ENCODE measurements around the gene CYP2W1.

CYP2W1 gene

DNA sequence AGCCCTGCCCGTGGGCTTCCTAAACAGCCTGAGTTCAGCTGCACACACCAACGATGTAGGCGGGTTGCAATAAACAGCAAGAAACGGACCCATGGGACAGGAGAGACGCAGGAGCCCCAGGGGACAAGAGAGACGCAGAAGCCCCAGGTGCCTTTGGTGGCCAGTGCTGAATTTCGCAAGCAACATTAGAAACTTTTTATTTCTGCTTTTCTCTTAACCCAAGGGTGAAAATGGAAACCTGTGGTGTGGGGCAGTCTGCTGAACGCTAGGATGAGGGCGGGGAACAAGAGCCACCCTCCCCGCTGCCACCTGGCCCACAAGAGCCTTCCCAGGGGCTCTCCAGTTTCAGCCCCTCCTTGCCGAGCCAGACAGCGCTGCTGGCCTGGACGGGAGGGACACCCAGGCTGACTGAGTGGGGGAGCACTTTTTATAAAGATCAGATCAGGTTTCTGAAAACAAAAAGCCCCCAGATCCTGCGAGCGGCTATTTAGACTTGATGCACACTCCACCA, 41.4 kb downstream of the CYP2W1 start:
- TF ChIP-seq Cebpa-rat (IDR thresholded peaks at IDR 0.05), result peak; percentile 95
- Histone ChIP-seq H3K36me3 (peaks cover 28% of the 10 kb centered on the region), H4K20me1 (peaks cover 81% of the 10 kb centered on the region), H3K4me1 (peaks cover 98% of the 10 kb centered on the region), H3K9ac (peak overlapping the region; percentile 54; the same call in 1 of the 2 replicates), H3K4me2 (peak overlapping the region; percentile 91), H3K4me3 (peak overlapping the region; percentile 31; the same call in 1 of the 2 replicates), H3K27me3 (peaks cover 40% of the 10 kb centered on the region; the same call in 1 of the 2 replicates), H3K27ac (peak overlapping the region; percentile 82), H3K9me3 (peaks cover 20% of the 10 kb centered on the region)

DNA sequence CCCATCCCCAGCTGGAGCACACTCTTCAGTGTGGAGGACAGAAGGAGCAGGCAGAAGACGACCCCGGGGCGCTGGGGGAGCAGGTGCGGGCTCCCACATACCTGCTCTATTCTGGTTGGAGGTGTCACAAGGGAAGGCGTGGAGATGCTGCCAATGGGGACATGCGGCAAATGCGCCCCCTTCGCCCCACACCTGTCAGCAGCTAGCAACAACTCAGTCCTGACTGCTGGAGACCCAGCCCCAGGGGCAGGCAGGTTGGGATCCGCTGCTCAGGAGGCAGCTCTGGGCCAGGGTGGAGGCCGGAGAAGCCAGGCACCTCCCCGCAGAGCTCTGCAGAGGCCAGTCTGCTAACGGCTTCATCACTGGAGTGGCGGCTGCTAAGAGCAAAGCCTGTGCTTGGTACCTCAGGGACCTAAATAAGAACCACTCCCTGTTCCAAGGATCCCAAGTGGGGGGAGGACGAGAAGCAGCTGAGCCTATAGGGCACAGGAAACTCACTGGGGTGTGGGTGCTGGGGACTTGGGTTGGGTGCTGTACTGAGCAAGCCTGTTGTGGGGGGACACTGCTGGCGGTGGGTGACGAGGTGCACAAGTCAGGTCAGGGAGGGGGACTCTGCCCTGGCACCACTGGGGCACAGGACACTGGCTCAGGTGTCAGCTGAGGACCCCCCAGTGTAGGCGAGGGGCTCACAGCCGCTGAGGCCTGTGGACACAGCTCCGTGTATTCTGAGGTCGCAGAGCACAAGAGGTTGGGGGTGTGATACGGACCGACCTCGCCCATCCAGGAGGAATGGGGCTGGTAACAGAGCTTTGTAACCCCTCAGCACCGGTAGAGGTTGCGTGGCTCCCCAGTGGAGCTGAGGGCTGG, 42.1 kb downstream of the CYP2W1 start:
- TF ChIP-seq Cebpa-rat (IDR thresholded peaks at IDR 0.05), result no peak
- H3K4me1 ChIP-seq, result peaks cover 98% of the 10 kb centered on the region

DNA sequence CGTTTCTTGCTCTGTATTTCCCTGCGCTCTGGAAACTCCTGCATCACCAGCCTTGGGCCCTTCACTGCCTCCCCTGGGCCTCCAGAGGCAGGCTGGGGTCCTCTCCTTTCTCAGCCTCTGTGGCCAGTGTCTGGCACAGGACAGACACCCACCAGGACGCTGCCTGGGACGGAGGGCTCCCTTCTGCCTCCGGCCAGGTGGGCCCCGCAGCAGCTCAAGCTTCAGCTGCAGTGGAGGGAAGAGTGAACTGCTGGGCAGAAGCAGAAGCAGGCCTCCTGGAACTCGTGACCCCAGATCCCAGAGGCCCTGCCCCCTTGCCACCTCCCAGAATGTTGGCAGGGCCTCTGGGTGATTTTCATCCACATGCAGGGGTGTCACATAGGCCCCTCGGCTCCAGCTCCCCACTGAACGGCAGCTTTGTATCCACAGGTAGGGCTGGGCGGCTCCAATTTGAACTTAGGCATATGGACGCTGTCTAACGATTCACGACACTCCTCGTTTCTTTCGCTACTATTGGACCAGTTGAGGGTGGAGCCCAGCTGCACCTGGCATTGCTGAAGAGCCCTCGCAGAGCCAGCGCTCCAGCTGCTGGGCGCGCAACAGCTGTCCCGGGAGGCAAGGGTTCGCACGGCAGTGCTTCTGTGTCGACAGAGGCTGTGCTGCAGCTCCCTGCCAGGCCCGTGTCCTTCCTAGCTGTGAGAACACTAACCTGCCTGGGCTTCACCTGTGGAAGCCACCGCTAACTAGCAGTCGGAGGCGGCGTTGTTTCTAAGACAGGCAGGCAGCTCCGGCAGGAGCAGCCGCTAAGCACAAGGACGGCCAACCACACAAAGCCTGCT, 43.0 kb downstream of the CYP2W1 start:
- Histone ChIP-seq H3K9me3 (peaks cover 10% of the 10 kb centered on the region), H3K27ac (peak overlapping the region; percentile 82), H3K9ac (peak overlapping the region; percentile 35; the same call in 1 of the 2 replicates), H3K27me3 (peaks cover 49% of the 10 kb centered on the region; the same call in 1 of the 2 replicates), H3K36me3 (peaks cover 12% of the 10 kb centered on the region), H3K4me3 (peak overlapping the region; percentile 73; the same call in 1 of the 2 replicates), H4K20me1 (peaks cover 76% of the 10 kb centered on the region), H3K4me1 (peaks cover 99% of the 10 kb centered on the region), H3K4me2 (peak overlapping the region; percentile 91)
- TF ChIP-seq Cebpa-rat (IDR thresholded peaks at IDR 0.05), result no peak

More for the DNA sequence above, 42.1 kb downstream of the CYP2W1 start:
- peaks cover 21% of the 10 kb centered on the region for H3K36me3 ChIP-seq
- H3K27me3 ChIP-seq, result peaks cover 47% of the 10 kb centered on the region; the same call in 1 of the 2 replicates
- H4K20me1 ChIP-seq, result peaks cover 79% of the 10 kb centered on the region
- peak overlapping the region; percentile 35; the same call in 1 of the 2 replicates for H3K9ac ChIP-seq
- peak overlapping the region; percentile 14; the same call in 1 of the 2 replicates for H3K4me3 ChIP-seq
- peaks cover 17% of the 10 kb centered on the region for H3K9me3 ChIP-seq
- peak overlapping the region; percentile 82 for H3K27ac ChIP-seq
- H3K4me2 ChIP-seq, result peak overlapping the region; percentile 91

DNA sequence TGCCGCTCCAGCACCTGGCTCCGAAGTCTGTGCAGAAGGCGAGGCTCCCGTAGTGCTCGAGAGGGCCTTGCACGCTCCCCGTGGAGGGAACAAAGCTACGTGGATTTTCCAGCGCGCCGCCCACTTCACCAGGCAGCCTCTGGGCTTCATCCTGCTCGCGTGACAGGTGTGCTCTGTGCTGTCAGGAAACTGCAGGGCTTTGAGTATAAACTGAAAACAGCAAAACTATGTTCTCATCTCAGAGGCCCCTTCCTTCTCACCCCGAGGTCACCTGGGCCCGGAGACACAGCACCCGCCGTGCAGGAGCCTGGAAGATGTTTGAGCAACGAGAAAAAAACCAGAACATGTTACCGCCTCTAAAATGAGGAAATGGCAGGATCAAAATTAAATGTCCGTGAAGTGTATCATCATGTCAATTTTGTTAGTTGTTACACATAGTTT, 43.8 kb downstream of the CYP2W1 start:
- peaks cover 94% of the 10 kb centered on the region for H3K4me1 ChIP-seq
- H4K20me1 ChIP-seq, result peaks cover 71% of the 10 kb centered on the region
- no peak overlapping the region for H3K27ac ChIP-seq
- no peak for TF ChIP-seq Cebpa-rat (IDR thresholded peaks at IDR 0.05)
- no peak overlapping the region for H3K9ac ChIP-seq
- peaks cover 49% of the 10 kb centered on the region; the same call in 1 of the 2 replicates for H3K27me3 ChIP-seq
- peak overlapping the region; percentile 91 for H3K4me2 ChIP-seq
- peaks cover 2% of the 10 kb centered on the region; the same call in 1 of the 2 replicates for H3K9me3 ChIP-seq
- H3K36me3 ChIP-seq, result peaks cover 5% of the 10 kb centered on the region
- H3K4me3 ChIP-seq, result peak overlapping the region; percentile 73

DNA sequence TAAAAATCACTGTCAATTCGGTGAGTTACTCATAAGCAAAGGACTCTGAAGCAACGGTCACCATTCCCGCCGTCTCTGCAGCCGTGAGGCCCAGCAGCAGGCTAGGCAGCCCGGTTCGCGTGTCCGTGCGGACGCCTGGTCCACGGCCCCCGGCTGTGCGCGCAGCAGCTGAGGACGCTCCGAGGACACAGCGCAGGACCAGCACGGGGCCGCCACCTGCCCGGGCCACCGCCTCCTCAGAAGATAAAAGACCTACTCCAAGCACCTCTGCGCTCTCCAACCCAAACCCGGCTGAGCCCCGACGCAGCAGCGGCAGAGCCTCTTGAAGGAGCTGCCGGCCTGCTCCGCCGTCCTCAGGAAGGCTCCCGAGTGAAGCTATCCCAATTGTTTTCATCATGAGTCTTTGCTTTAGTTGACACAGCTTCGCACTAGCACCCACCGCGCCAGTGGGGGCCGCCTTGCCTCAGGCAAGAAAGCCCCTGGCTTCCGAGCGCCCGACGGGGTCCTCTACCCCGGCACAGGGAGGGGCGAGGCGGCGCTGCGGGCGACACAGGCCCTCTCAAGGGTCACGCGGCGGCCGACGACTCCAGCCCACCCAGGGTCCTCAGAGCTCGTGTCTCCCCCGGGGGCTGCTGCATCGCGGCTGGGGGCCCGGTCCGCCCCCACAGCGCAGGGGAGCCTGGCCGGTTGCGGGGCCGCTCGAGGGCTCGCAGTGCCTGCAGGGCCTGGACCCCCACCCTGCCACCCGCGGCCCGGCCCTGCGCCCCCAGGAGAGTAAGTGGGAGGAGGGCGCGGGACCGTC, 44.5 kb downstream of the CYP2W1 start:
- no peak for TF ChIP-seq Cebpa-rat (IDR thresholded peaks at IDR 0.05)
- H3K4me2 ChIP-seq, result peak overlapping the region; percentile 91
- H3K4me3 ChIP-seq, result peak overlapping the region; percentile 73
- no peaks in the 10 kb centered on the region for H3K9me3 ChIP-seq
- no peaks in the 10 kb centered on the region for H3K36me3 ChIP-seq
- H4K20me1 ChIP-seq, result peaks cover 69% of the 10 kb centered on the region
- H3K9ac ChIP-seq, result peak overlapping the region; percentile 76
- peaks cover 49% of the 10 kb centered on the region; the same call in 1 of the 2 replicates for H3K27me3 ChIP-seq
- peak overlapping the region; percentile 76; the same call in 1 of the 2 replicates for H3K27ac ChIP-seq
- H3K4me1 ChIP-seq, result peaks cover 87% of the 10 kb centered on the region

DNA sequence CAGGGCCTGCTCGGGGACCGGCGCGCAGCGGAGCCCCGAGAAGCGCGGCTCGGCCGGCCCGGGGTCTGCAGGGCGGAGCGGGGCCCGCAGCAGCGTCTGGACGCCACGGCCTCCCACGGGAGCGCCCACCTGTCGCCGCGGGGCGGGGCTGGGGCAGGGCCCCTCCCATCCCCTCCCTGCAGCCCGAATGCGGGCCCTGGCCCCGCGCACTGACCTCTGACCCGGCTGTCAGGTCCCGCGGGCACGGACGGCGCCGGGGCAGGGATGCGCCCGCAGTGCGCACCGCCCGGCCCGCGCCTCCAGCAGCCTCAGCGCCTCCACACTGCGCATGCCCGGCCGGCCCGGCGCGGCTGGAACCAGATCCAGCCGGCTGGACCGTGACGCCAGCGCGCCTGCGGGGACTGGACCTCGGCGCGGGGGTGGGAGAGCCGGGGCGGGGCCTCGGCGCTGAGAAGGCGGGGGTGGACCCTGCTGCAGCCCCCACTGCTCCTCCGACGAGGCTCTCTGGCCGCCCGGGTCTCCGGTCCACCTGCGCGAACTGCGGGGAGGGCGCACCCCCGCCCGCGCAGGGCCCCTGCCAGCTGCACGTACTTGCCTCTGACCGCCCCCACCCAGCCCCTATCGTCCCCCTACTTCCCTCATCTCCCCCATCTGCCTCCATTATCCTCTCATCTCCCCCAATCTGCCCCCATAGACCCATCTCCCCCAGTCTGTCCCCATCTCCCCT, 45.2 kb downstream of the CYP2W1 start:
- no peaks in the 10 kb centered on the region for H3K9me3 ChIP-seq
- peak overlapping the region; percentile 76; the same call in 1 of the 2 replicates for H3K27ac ChIP-seq
- no peak for TF ChIP-seq Cebpa-rat (IDR thresholded peaks at IDR 0.05)
- peak overlapping the region; percentile 76 for H3K9ac ChIP-seq
- H4K20me1 ChIP-seq, result peaks cover 69% of the 10 kb centered on the region
- H3K36me3 ChIP-seq, result no peaks in the 10 kb centered on the region
- H3K4me1 ChIP-seq, result peaks cover 85% of the 10 kb centered on the region
- H3K4me3 ChIP-seq, result peak overlapping the region; percentile 73
- peak overlapping the region; percentile 91 for H3K4me2 ChIP-seq
- H3K27me3 ChIP-seq, result peaks cover 49% of the 10 kb centered on the region; the same call in 1 of the 2 replicates

DNA sequence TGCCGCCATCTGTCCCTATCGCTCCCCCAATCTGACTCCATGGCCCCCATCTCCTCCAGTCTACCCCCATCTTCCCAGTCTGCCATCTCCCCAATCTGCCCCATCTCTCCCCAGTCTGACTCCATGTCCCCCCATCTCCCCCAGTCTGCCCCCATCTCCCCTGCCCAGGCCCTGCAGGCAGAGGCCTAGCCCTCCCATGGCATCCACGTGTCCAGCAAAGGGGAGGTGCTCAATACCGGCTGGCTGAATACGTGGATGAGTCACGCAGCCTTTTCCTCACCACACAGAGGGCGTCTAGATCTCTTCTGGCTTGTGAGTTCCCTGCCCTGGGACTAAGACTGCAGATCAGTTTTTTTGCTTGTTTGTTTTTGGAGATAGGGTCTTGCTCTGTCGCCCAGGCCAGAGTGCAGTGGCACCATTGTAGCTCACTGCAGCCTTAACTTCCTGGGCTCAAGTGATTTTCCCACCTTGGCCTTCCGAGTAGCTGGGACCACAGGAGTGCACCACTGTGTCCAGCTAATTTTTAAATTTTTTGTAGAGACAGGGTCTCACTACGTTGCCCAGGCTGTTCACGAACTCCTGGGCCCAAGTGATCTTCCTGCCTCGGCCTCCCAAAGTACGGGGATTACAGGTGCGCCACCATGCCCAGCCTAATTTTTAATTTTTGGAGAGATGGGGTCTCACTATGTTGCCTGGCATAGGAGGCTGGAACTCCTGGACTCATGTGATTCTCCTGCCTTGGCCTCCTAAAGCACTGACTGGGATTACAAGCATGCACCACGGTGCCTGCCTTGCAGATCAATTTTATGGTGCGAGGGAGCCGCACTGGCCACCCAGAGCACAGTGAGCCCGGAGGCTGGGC, 46.0 kb downstream of the CYP2W1 start:
- TF ChIP-seq Cebpa-rat (IDR thresholded peaks at IDR 0.05), result no peak
- peak overlapping the region; percentile 76; the same call in 1 of the 2 replicates for H3K27ac ChIP-seq
- H3K4me2 ChIP-seq, result peak overlapping the region; percentile 91
- H3K9ac ChIP-seq, result peak overlapping the region; percentile 76; the same call in 1 of the 2 replicates
- H3K9me3 ChIP-seq, result no peaks in the 10 kb centered on the region
- no peaks in the 10 kb centered on the region for H3K36me3 ChIP-seq
- H3K4me1 ChIP-seq, result peaks cover 84% of the 10 kb centered on the region
- peaks cover 61% of the 10 kb centered on the region for H4K20me1 ChIP-seq
- H3K27me3 ChIP-seq, result peaks cover 49% of the 10 kb centered on the region; the same call in 1 of the 2 replicates
- H3K4me3 ChIP-seq, result peak overlapping the region; percentile 73
